ENCODE measurements around the gene FGL2. TPM values are rescaled to one million over a fixed set of nuclear protein-coding genes. Genes with fewer than 3 reads are reported as not detected.
"Not testable (repeated sequence)": the region's sequence is repeated elsewhere in the genome, so short reads cannot be mapped to it uniquely, and the experiment has no call there.

Gene FGL2
- total RNA-seq, 1 experiment from 2014 or later = not detected

- DNase-seq (ENCODE audit: low spot score) = no peak
These were observed 16.7 kb upstream of the FGL2 start for GRCh38 chr7:77216181-77216845.

- DNase-seq (ENCODE audit: low spot score) = no peak
These were observed 10.0 kb upstream of the FGL2 start for GRCh38 chr7:77209479-77210139.

- DNase-seq (ENCODE audit: low spot score) = no peak
These were observed 8.8 kb upstream of the FGL2 start for GRCh38 chr7:77208416-77208815.

GRCh38 chr7:77205706-77206105, 6.1 kb upstream of the FGL2 start:
- no peak for DNase-seq (ENCODE audit: low spot score)

- no peak for DNase-seq (ENCODE audit: low spot score)
These were observed 2.9 kb upstream of the FGL2 start for GRCh38 chr7:77202481-77202976.

GRCh38 chr7:77200542-77200941, 923 bp upstream of the FGL2 start:
- DNase-seq (ENCODE audit: low spot score) = no peak

- DNase-seq (ENCODE audit: low spot score) = no peak
These were observed 2.5 kb downstream of the FGL2 start for GRCh38 chr7:77197141-77197540.

GRCh38 chr7:77188731-77189437, 10.7 kb downstream of the FGL2 start:
- DNase-seq (ENCODE audit: low spot score) = no peak

GRCh38 chr7:77185866-77186265, 13.8 kb downstream of the FGL2 start:
- no peak for DNase-seq (ENCODE audit: low spot score)

GRCh38 chr7:77184990-77185389, 14.6 kb downstream of the FGL2 start:
- no peak for DNase-seq (ENCODE audit: low spot score)

- DNase-seq (ENCODE audit: low spot score) = no peak
These were observed 15.2 kb downstream of the FGL2 start for GRCh38 chr7:77184463-77184862.

- no peak for DNase-seq (ENCODE audit: low spot score)
These were observed 17.4 kb downstream of the FGL2 start for GRCh38 chr7:77182261-77182660.

GRCh38 chr7:77181734-77182133, 17.9 kb downstream of the FGL2 start:
- DNase-seq (ENCODE audit: low spot score) = no peak

GRCh38 chr7:77181015-77181595, 18.5 kb downstream of the FGL2 start:
- DNase-seq (ENCODE audit: low spot score) = no peak

- not testable (repeated sequence) for DNase-seq (ENCODE audit: low spot score)
These were observed 21.6 kb downstream of the FGL2 start for GRCh38 chr7:77178024-77178423.

GRCh38 chr7:77177321-77177904, 22.2 kb downstream of the FGL2 start:
- not testable (repeated sequence) for DNase-seq (ENCODE audit: low spot score)

GRCh38 chr7:77175274-77175800, 24.3 kb downstream of the FGL2 start:
- not testable (repeated sequence) for DNase-seq (ENCODE audit: low spot score)

GRCh38 chr7:77174418-77174817, 25.2 kb downstream of the FGL2 start:
- DNase-seq (ENCODE audit: low spot score) = not testable (repeated sequence)

- DNase-seq (ENCODE audit: low spot score) = not testable (repeated sequence)
These were observed 27.0 kb downstream of the FGL2 start for GRCh38 chr7:77172437-77173172.

- DNase-seq (ENCODE audit: low spot score) = not testable (repeated sequence)
These were observed 28.5 kb downstream of the FGL2 start for GRCh38 chr7:77171073-77171472.

- no peak for DNase-seq (ENCODE audit: low spot score)
These were observed 42.2 kb downstream of the FGL2 start for GRCh38 chr7:77157446-77157845.
